Measurements from ENCODE around the gene BUB1.
"Not testable (repeated sequence)": the region's sequence is repeated elsewhere in the genome, so short reads cannot be mapped to it uniquely, and the experiment has no call there.

BUB1 gene

GRCh38 chr2:110591973-110592372, 85.9 kb downstream of the BUB1 start:
- DNase-seq (ENCODE audit: low spot score), result not testable (repeated sequence)

GRCh38 chr2:110589677-110590330, 88.1 kb downstream of the BUB1 start:
- DNase-seq (ENCODE audit: low spot score), result not testable (repeated sequence)

GRCh38 chr2:110588520-110588919, 89.3 kb downstream of the BUB1 start:
- DNase-seq (ENCODE audit: low spot score), result not testable (repeated sequence)

Measured in left forelimb (tissue), 1 donor.